HG03139 (cell line): ENCODE data around the gene NKX1-2.
"Not testable (repeated sequence)": the region's sequence is repeated elsewhere in the genome, so short reads cannot be mapped to it uniquely, and the experiment has no call there.

Experiments
- ATAC-seq: cut with Tn5 transposase; IDR thresholded peaks from one replicate; pipeline ENCODE4 v1.9.1; 2021; ENCODE audit not compliant: unreplicated experiment

NKX1-2 gene

DNA sequence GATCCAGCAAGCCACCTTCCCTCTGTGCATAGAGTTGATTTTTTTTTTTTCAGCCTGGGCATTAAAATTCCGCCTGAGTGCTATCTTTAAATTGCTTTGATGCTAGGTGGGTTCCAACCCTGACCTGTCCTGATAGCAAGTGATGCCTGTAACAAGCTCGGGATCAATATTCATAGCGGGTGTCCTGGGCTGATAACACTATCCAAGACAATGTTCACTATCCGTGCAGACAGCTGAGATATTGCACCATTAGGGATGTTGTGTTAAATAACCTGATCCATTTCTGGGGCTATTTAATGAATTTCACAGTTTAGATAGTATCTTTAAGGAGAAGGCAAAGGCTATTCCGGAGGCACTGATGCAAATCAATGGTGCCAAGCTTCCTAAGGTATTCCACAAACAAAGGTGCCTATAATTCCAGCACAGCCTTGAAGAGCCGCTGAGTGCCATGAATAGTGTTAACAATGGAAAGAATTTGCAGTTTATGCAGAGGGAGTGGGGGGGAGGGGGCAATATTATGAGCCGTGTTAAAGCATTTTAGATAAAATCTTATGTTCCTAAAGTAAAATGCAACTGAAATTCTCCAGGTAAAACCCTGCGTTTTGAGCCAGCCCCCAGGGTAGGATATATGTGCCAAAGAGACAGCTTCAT, 4.2 kb upstream of the NKX1-2 start:
- no peak for ATAC-seq

DNA sequence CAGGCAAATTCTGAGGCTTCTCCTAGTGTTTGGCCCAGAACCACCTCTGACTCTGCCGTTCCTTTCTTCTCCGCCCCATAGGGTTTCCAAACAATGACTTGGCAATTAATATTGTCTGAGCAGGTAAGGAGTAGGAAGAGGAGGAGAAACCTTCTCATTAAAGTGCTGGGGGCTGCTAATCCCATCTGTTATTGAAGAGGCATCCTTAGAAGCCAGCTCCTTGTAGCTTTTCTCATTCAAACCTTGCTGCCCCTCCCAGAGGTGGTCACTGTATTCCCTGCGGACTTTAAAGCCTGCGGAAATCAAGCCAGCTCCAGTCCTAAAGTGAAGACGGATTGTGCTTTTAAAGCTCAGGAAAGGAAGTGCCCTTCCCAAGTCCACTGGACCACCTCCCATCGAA, 1.4 kb upstream of the NKX1-2 start:
- no peak for ATAC-seq

DNA sequence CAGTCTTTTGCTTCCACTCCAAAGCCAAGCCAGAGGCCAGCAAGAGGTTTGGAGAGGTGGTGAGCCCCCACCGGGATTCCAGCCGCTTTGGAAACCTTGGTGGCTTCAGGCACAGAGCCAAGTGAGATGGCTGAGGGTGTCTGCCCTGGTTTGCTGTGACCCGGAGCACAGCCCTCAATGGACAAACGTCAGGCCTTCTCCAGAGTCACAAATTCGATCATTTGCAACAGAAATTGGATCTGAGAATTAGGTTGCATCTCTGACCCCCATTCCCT, 885 bp upstream of the NKX1-2 start:
- no peak for ATAC-seq

DNA sequence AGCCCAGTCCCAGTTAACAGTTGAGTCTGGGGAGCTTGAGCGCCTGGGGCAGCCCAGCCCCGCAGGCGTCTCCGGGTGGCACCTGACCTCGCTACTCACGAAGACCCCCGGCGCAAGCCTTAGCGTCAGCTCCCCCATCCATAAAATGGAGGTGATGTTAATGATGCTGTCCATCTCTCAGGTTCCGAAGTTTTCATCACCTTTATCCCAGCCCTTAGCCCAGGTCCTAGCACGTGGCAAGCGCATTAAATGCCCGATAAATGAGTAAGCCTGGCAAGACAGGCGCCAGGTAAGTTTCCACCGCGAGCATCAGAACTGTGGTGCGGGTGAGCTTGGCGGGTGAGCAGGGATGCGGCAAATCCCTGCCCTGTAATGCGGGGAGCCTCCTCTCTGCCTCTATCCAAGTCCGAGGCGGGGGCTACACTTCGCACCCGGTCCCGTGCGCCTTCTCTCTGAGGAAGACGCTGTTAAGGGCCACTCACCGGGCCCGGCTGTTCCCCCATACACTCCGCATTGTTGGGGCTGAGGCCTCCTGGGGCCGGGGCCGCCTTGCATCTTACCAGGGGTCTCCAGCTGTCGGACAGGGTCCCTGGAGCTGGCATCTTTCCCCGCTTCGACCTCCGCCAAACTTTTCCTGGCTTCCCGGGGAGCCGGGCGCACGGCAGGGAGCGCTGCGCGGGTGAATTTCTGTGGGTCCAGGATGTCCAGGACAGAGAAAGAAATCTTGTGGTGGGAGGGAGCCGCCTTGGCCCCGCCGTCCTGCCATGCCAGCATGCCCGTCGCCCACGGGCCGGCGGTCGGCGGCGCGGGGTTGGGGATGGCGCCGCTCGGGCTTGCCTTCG, 444 bp downstream of the NKX1-2 start:
- no peak for ATAC-seq

DNA sequence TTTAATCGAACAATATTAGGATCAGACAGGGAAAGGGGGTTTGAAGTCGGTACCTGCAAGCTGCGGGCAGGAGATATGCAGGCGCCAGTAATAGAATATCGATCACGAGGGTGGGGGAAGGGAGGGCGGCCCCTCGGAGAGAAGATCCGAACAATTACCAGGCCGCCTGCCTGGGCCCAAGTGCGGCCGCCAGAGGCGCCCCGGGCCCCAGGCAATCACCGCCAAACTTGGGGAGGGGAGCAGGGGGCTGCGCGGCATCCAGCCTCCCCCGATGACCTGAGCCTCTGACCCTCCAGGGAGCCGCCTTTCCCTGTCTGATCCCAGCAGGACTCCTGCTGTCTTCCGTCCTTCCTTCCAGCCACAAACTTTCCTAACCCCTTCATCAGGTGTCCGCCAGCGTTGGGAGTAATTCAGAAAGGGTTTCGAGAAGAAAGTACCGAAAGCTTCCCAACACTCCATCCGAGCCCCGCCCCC, 1.1 kb downstream of the NKX1-2 start:
- ATAC-seq = no peak

DNA sequence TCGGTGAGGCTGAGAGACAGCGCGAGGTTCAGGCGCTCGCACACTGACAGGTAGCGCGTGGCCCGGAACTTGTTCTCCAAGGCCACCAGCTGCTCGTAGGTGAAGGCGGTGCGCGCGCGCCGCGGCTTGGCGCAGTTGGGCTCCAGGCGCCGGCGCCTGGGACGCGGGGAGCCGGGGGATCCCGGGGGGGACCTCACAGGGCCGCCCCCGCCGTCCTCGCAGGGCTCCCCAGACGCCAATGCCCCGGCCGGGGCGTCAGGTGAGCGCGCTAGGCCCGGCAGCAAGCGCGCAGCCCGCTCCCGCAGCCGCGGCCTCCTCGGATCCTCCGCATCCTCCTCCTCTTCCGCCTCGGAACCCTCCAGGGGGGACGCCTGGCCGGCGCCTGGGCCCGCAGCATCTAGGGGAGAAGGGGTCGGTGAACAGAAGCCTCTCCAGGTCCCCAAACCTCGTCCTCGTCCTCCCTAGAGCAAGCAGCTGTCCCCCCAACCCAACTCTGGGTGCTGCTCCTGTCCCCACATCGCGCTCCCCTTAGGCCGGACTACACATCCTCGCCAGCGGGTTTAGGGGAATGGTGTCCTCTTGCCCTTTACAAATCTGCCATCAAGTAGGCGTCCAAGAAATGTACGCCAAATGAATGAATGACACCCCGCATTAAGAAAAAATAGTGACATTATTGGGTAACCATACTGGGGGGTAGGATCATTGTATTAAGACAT, 1.9 kb downstream of the NKX1-2 start:
- no peak for ATAC-seq

DNA sequence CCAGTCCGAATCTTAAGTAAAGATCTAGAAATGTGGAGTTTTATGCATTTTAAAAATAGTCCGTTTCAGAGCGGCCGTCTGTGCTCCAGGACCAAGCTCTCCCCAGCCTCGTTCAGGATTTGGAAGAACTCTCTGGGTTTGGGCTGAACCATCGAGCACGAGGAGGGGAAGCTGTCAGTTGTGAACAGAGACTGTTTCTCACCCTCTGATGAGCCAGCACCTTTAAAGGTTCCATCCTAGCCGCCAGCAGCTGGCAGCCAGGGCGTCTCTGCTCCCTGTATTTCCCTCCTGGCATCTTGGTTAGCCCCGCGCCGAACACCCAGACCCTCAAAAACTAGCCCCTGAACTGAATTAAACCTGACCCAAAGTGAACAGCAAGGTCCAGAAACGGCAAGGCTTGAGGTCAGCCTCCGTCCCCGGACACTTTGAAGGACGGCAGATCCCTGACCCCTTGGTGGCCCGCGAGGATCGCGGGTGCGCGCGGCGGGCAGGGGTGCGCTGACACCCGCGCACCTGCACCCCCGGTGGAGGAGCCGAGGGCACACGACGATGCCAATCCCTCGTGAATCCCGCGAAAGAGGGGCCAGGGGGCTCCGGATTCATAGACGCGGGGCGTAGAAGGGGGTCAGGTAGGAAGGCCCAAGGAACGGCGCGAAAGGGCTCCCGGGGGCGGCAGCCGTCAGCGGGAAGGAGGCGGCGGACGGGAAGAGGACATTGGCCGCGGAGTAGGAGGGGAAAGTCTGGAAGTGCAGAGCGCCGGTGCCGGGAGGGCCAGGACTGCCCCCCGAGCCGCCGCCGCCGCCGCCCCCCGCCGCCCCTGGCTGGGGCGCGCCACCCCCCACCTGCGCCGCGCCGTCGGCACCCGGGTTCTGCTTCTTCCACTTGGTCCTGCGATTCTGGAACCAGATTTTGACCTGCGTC, 2.7 kb downstream of the NKX1-2 start:
- ATAC-seq = no peak

DNA sequence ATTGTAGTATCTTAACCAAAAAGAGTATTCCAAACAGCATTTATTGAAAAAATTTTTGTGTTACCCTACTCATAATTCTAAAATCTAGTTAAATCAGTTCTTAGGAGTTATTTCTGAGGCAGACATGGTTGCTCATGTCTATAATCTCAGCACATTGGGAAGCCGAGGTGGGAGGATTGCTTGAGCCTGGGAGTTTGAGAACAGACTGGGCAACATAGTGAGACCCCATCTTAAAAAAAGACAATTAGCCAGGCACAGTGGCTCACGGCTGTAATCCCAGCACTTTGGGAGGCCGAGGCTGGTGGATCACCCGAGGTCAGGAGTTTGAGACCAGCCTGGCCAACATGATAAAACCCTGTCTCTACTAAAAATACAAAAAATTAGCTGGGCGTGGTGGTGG, 8.1 kb downstream of the NKX1-2 start:
- ATAC-seq = not testable (repeated sequence)

DNA sequence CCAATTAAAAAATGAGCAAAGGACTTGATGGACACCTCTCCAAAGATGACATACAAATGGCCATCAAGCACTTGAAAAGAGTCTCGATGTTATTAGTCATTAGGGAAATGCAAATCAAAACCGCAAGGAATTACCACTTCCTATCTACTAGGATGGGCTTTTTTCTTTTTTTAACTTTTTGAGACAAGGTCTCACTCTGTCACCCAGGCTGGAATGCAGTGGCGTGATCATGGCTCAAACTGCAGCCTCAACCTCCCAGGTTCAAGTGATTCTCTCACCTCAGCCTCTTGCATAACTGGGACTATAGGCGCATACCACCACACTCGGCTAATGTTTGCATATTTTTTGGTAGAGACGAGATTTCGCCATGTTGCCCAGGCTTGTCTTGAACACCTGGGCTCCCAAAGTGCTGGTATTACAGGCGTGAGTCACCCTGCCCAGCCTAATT, 13.6 kb downstream of the NKX1-2 start:
- ATAC-seq = peak; percentile 69

DNA sequence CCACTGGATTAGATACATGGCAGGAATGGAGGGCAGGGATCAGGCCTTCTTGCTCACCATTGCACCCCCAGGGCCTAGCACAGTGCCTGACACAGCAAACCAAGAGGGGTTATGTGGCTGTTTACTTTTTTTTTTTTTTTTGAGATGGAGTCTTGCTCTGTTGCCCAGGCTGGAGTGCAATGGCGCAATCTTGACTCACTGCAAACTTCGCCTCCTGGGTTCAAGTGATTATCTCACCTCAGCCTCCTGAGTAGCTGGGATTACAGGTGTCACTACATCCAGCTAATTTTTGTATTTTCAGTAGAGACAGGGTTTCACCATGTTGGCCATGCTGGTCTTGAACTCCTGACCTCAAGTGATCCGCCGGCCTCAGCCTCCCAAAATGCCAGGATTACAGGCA, 14.2 kb downstream of the NKX1-2 start:
- ATAC-seq = not testable (repeated sequence)

DNA sequence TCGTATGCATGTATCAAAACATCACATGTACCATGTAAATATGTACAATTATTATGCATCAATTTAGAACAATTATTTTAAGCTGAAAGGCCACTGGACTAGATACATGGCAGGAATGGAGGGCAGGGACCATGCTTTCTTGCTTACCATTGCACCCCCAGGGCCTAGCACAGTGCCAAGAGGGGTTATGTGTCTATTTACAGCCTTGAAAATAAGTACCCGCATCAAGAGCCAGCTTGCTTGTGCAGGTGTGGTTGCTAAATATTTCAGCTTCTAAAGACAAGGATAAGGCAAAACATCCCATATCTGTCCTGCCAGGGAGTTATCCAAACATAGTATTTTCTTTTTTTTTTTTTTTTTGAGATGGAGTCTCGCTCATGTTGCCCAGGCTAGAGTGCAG, 16.4 kb downstream of the NKX1-2 start:
- ATAC-seq = no peak

DNA sequence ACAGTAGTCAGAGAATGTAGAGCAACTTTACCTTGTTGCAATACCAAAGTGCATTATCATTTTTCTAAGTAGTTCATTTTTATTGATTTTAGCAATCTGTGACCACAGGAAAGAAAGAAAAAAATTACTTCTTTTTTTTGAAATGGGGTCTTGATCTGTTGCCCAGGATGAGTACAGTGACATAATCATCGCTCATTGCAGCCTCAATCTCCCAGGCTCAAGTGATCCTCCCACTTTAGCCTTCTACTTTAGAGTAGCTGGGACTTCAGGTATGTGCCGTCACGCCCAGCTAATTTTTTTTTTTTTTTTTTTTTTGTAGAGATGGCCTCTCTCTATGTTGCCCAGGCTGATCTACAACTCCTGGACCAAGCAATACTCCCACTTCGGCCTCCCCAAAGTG, 19.8 kb downstream of the NKX1-2 start:
- no peak for ATAC-seq

DNA sequence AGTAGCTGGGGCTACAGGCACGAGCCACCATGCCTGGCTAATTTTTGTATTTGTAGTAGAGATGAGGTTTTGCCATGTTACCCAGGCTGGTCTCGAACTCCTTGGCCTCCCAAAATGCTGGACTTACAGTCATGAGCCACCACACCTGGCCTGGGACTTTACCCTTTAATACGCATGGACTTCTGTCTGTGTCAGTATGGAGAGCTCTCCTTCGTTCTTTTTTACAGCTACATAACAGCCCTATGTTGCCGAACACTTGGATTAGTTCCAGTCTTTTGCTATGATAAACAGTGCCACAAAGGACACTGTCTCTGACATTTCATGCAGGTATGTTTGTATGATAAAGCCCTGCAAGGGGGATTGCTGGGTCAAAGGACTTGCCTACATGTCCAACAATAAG, 20.3 kb downstream of the NKX1-2 start:
- ATAC-seq = no peak

DNA sequence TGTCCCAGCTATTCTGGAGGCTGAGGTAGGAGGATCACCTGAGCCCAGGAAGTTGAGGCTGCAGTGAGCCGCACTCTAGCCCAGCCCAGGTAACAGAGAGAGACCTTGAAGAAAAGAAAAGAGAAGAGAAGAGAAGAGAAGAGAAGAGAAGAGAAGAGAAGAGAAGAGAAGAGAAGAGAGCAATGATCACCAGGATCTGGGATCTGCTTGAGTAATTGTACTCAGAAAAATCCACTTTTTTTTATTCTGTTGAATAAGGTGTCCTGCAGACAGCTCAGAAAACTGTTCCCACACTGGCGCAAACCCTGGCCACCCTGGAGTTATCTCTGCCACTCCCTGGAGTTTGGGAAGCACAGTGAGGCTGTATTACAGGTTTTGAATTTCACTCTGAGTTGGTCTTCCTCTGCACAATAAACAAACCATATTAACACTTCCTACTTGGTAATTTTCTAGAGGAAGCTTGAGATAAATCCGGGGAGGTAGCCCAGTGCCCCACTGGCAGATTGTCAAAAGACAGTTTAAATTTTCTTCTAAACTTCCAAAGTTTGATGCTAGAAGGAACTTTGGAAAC, 21.5 kb downstream of the NKX1-2 start:
- ATAC-seq = no peak

DNA sequence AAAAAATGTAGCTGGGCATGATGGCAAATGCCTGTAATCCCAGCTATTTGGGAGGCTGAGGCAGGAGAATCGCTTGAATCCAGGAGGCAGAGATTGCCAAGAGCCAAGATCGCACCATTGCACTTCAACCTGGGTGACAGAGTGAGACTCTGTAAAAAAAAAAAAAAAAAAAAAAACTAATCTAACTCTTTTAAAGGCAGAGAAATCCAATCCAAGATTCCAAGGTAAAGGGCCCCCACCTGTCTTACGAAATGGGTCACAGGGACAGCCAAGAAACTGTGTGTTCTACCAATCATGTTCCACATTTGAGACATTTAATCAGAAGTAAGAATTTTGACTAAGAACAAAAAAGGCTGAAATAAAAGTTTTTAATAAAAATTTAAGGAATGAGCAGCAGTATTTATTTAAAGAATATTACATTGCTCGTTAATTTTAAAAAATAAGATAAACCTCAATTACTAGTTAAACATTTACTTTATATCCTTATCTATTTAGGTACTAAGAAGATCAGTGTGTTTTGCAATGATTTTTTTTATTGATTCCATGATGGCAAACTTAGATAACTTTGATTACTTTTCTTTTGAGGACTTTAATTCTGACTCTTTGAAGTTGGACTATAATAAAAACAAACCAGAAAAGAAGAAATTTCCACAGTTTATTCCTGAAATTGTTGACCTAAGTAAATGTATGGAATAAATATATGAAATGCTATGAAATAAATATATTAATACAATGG, 24.4 kb downstream of the NKX1-2 start:
- ATAC-seq = no peak

DNA sequence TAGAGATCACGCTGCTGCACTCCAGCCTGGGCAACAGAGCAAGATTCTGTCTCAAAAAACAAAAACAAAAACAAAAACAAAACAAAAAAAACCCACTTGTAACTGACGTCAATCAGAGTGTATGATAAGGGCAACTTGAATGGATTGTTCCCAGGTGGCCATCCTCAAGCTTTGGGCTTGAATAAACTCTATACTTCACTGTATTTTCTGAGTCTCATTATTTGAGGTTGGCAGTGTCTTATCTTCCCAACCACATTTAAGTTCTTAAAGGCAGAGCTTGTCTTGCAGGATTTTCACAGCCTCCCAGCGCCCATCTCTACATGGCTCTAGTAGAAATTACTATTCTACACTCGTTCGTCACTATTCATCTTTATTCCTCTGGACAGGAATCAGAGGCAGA, 26.0 kb downstream of the NKX1-2 start:
- no peak for ATAC-seq

DNA sequence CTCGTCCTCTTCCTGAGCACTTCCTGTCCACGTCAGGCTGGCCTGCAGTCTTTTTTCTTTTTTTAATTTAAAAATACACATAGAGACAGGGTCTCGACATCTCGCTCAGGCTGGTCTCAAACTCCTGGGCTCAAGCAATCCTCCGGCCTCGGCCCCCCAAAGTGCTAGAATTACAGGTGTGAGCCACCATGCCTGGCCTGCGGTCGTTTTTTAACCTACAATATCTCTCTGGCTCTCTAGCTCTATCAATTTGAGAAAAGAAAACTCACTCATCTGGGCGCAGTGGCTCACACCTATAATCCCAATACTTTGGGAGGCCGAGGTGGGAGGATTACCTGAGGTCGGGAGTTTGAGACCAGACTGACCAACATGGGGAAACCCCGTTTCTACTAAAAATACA, 27.1 kb downstream of the NKX1-2 start:
- ATAC-seq = no peak

DNA sequence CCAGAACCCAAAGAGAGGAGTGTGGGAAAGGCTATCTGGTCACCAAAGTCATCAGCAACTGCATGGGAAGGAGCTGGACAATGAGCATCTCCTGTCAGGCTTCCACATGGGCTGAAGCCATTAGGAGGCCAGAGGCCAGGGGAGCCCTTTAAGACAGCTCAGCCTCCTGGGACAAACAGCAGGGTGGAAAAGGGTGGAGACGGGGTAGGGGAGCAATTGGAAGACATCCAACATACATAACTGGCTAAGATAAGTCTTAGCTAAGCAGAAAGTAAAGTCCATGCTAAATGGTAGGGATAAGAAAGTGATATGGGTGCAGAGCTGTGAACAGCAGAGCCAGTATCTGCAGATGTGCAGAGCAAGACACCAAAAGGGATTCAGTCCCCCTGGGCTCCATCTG, 29.6 kb downstream of the NKX1-2 start:
- no peak for ATAC-seq

DNA sequence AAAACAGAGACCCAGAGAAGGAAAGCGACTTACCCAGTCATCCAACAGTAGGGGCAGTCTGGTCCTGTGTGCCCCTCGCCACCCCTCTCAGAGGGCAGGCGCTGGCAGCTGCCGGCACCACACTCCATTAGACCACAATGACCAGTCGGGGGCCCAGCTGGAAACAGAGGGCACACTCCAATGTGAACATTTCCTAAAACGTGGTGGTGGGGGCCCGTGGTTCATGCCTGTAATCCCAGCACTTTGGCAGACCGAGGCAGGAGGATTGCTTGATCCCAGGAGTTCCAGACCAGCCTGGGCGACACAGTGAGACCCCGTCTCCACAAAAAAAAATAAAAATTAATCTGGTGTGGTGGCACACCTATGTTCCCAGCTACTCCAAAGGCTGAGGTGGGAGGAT, 30.2 kb downstream of the NKX1-2 start:
- ATAC-seq = no peak
